GM06990 (cell line): ENCODE measurements around the gene SPPL2B.

Experiments
- DNase-seq: peaks from one replicate; pipeline ENCODE4 v3.0.0-alpha.2; 2011; ENCODE audit not compliant: insufficient read length; ENCODE audit errors: extremely low read depth
- H3K27me3 ChIP-seq: replicated peaks from 2 replicates; pipeline ENCODE4 v1.6.0; 2011; ENCODE audit warnings: low read length; ENCODE audit not compliant: control insufficient read depth, insufficient read depth
- H3K36me3 ChIP-seq: 2 replicates; pipeline ENCODE4 v1.5.1; 2011; ENCODE audit warnings: low read length; ENCODE audit not compliant: control insufficient read depth, insufficient read depth
- H3K4me3 ChIP-seq: replicated peaks from 2 replicates; pipeline ENCODE4 v1.5.1; 2011; ENCODE audit warnings: low read depth, mild to moderate bottlenecking, control low read depth, low read length
- TF ChIP-seq, protein P1 (sequence below): IDR thresholded peaks from 2 replicates; pipeline ENCODE4 v1.5.1; 2011; ENCODE audit warnings: low read length, control low read depth, mild to moderate bottlenecking, inconsistent platforms; ENCODE audit not compliant: insufficient read depth, poor library complexity, severe bottlenecking

The SPPL2B gene

DNA sequence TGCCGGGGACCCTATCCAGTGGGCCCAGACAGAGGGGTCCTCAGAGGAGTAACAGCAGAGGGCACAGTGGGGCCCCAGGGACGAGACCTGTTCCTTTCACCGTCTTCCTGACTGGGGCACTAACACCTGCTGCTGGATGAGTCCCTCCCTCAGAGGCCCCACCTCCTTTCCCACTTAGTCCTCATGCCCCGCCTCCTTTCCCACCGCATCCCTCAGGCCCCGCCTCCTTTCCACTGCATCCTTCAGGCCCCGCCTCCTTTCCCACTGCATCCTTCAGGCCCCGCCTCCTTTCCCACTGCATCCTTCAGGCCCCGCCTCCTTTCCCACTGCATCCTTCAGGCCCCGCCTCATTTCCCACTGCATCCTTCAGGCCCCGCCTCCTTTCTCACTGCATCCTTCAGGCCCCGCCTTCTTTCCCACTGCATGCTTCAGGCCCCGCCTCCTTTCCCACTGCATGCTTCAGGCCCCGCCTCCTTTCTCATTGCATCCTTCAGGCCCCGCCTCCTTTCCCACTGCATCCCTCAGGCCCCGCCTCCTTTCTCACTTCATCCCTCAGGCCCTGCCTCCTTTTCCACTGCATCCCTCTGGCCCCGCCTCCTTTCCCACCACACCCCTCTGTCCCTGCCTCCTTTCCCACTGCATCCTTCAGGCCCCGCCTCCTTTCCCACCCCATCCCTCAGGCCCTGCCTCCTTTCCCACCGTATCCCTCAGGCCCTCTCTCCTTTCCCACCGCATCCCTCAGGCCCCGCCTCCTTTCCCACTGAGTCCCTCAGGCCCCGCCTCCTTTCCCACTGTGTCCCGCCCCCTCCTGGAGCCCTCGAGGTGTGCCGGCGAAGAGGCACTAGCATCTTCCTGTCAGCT lies 6.7 kb downstream of the SPPL2B start:
- Histone ChIP-seq H3K27me3 (no peaks in the 10 kb centered on the region), H3K36me3 (no peaks in the 10 kb centered on the region; the same call in none of the 2 replicates), H3K4me3 (no peak overlapping the region)
- TF ChIP-seq, protein P1, sequence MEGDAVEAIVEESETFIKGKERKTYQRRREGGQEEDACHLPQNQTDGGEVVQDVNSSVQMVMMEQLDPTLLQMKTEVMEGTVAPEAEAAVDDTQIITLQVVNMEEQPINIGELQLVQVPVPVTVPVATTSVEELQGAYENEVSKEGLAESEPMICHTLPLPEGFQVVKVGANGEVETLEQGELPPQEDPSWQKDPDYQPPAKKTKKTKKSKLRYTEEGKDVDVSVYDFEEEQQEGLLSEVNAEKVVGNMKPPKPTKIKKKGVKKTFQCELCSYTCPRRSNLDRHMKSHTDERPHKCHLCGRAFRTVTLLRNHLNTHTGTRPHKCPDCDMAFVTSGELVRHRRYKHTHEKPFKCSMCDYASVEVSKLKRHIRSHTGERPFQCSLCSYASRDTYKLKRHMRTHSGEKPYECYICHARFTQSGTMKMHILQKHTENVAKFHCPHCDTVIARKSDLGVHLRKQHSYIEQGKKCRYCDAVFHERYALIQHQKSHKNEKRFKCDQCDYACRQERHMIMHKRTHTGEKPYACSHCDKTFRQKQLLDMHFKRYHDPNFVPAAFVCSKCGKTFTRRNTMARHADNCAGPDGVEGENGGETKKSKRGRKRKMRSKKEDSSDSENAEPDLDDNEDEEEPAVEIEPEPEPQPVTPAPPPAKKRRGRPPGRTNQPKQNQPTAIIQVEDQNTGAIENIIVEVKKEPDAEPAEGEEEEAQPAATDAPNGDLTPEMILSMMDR, result no peak
- no peak for DNase-seq

GRCh38 chr19:2335848-2336247 lies 7.4 kb downstream of the SPPL2B start:
- Histone ChIP-seq H3K36me3 (no peaks in the 10 kb centered on the region; the same call in none of the 2 replicates), H3K27me3 (no peaks in the 10 kb centered on the region), H3K4me3 (no peak overlapping the region)
- TF ChIP-seq, protein P1, result no peak
- DNase-seq, result no peak

DNA sequence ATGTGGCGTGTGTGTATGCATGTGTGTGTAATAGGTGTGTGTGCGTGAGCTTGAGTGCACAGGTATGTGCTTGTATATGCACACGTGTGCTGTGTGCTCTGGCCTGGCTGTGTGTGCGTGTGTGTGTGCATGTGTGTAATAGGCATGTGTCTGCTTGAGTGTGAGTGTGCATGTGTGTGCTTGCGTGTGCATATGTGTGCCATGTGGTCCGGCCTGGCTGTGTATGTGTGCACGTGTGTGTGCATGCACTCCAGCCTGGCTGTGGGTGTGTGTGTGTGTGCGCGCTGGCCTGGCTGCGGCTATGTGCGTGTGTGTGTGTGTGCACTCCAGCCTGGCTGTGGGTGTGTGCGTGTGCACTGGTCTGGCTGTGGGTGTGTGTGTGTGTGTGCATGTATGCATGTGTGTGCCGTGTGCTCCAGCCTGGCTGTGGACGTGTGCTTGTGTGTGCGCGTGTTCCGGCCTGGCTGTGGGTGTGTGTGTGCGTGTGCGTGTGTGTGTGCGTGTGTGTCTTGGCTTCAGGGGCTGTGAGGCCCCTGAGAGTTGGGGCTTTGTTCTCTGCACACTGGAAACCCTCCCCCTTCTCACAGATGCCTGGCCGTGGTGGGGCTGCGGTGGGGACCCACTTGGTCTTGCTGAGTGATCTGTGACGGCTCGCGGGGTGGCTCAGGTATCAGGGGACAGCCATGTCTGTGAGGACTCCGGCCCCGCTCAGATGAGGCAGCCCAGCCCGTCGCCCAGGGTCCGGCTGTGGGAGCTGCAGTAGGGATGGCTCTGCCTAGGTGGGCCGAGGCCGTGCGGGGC lies 8.2 kb downstream of the SPPL2B start:
- TF ChIP-seq, protein P1, result no peak
- Histone ChIP-seq H3K27me3 (no peaks in the 10 kb centered on the region), H3K36me3 (peaks cover 3% of the 10 kb centered on the region), H3K4me3 (no peak overlapping the region)
- DNase-seq, result no peak

- Histone ChIP-seq H3K27me3 (no peaks in the 10 kb centered on the region), H3K36me3 (peaks cover 3% of the 10 kb centered on the region), H3K4me3 (no peak overlapping the region)
- TF ChIP-seq, protein P1, result no peak
- no peak for DNase-seq
These were observed 8.8 kb downstream of the SPPL2B start for GRCh38 chr19:2337329-2337707.

- TF ChIP-seq, protein P1, result no peak
- Histone ChIP-seq H3K36me3 (peaks cover 3% of the 10 kb centered on the region), H3K27me3 (no peaks in the 10 kb centered on the region), H3K4me3 (no peak overlapping the region)
- DNase-seq, result no peak
These were observed 9.7 kb downstream of the SPPL2B start for GRCh38 chr19:2338055-2338615.
